Fibroblast of skin of back (primary cell): ENCODE data around the gene GRB10.

Experiments used
- DNase-seq: peaks from one replicate; pipeline ENCODE4 v3.0.0-alpha.2; 2013

Gene GRB10

DNA sequence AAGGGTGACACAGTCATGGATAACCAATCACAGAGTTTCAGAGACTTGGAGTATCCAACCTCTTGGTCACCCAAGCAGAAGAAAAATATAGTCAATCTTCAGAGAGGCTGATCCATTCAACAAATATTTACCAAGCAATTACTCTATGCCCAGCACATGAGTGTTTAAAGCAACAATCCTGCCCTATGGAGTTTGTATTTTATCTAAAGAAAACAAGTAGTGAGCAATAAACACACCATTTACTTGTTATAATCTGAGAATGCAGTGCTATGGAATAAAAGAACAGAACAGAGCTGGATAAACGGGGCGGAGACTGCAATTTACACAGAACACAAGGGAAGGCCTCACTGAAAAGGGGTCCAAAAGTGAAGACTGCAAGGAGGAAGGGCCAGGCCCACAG lies 63.8 kb downstream of the GRB10 start:
- no peak for DNase-seq

GRCh38 chr7:50718311-50718710 lies 64.4 kb downstream of the GRB10 start:
- no peak for DNase-seq

DNA sequence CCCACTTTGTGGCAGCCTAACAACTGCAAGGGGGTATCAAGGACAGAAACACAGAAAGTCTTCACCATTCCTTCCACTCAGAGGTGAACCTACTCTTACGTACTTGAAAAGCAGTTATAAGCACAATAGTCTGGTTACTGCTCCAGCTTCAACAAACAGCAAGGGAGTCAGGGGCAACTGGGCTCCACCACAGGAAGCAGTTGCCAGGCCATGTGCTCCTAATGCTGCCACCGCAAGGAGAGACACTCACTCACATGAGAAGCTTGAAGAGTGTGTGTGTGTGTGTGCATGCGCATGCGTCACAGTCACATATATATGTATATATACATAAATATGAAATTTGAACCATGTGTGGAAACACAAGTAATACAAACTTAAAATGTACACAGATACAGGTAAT lies 65.5 kb downstream of the GRB10 start:
- no peak for DNase-seq

DNA sequence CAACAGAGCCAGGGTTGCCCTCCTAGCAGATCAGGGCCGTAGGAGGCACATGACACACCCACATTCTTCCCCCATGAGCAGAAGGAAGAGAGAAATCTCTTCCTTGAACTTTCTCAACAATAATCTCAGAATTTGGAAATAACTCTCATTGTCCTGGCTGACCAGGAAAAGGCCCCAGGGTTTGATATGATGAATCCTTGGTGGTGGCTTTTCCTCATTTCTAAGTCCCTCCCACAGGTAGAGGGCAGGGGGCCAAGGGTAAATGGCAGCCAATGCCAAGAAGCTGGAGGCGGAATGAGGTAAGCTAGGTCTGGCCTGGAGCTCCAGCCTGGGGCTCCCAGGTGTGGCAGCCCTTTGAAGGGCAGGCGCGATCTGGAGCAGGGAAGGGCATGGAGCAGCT lies 67.8 kb downstream of the GRB10 start:
- no peak for DNase-seq

- DNase-seq, result no peak
Measured at GRCh38 chr7:50713123-50713965, 69.4 kb downstream of the GRB10 start.

- no peak for DNase-seq
Measured at GRCh38 chr7:50712252-50713122, 70.2 kb downstream of the GRB10 start.

- peak; percentile 21 for DNase-seq
Measured at GRCh38 chr7:50711271-50712175, 71.2 kb downstream of the GRB10 start.

DNA sequence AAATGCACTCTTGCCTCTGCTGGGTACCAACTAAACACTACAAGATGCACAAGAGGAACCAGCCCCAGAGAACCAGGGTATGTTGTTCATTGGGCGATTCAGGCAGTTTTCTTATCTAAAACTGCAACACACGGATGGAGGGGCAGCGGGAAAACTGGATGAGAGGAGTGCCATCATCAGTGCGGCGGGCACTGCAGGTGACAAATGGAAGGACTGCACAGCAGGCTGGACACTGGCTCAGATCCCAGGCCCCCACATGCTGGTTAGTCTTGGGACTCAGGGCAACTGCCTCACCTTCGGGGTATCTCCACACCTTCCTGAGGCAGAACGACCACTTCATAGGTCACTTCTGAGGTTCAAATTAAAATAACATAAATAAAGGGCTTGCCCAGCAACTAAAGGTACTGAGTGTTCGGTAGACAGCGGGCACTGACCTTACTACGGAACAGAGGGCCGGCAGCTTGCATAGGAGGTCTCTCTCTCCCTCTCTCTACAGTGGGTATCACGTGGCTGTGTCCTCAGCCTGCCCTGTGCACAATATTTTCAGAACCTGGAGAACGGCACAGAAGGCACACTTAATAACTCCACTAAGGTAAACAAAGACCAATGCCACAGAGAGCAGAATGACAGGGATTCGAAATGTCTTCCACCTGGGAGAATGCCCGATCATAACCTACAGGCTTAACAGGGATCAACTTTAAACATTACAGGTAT lies 72.1 kb downstream of the GRB10 start:
- DNase-seq, result no peak

GRCh38 chr7:50709151-50709550 lies 73.5 kb downstream of the GRB10 start:
- no peak for DNase-seq

GRCh38 chr7:50707236-50708006 lies 75.3 kb downstream of the GRB10 start:
- DNase-seq, result no peak

DNA sequence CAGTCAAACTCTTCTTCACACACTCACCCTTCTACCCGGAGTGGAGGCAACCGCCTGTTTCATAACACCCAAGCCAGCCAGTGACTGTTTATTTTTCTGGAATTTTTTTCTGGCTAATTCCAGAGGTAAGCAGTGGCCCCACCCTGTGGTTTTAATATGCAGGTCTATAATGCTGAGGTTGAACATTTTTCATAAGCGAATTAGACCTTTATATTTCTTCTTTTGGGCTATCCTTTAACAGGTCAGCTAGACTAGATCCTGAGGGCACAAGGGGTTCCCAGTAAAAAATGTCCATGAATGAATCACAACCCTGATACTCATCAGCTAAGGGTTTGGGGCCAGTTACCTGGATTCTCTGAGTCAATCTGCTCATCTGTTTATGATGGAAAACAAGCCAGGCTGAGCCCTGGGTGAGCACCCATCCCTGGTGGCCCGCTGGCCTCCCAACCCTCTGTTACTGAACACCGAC lies 76.2 kb downstream of the GRB10 start:
- no peak for DNase-seq

GRCh38 chr7:50704844-50705243 lies 77.9 kb downstream of the GRB10 start:
- no peak for DNase-seq

DNA sequence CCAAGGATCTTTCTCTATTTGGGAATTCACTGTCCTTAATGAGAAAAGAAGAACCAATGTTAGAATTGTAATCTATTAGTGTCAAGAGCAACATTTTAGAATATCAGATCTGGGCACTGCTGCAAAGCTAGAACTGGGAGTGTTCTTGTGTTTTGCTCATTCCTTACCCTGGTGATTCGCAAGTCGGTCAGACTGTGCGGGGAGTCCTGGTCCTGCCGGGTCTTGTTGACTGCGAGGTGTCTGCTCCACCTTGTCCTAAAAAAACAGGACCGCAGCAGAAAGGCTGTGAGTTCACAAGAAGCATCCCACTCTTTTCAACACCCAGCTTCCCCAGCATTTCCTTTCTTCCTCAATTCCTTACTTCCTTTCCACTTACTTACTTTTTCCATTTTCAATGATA lies 79.0 kb downstream of the GRB10 start:
- no peak for DNase-seq

DNA sequence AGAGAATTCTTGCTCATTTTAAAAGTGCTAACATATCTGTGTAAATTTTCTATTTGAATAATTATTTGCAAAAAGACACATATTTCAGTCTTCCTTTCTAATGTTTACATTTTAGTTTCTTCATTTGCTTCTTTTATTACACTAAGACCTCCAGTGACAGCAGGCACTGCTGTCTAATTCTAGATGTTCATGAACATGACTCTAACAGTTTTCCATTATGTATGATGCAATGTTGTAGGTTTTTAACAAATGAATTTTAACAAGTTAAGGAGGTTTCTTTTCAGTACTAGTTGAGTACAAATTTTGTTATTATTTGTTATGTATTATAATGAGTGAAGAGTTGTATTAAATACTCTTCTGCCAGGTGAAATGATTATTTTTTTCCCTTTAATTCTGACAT lies 83.6 kb downstream of the GRB10 start:
- no peak for DNase-seq

DNA sequence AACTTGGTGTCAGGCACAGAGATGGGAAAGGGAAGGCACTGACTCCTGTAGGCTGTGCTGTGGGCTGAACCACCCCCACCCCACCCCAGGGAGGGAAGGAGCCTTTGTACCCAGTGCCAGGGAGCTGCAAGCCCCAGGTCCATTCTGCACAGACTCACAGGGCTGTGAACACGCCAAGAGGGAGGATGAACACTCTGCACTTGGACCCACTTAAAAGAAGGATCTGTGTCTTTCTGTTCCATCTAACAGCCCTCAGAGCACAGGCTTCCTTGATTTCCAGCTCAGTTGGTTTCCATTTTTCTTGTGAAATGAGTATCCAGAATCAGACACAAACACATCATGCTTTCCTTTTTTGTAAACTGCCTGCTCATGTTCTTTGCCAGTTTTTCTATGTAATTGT lies 84.9 kb downstream of the GRB10 start:
- DNase-seq, result no peak

- peak; percentile 18 for DNase-seq
Measured at GRCh38 chr7:50696810-50697582, 85.7 kb downstream of the GRB10 start.

- DNase-seq, result no peak
Measured at GRCh38 chr7:50695026-50695425, 87.7 kb downstream of the GRB10 start.

DNA sequence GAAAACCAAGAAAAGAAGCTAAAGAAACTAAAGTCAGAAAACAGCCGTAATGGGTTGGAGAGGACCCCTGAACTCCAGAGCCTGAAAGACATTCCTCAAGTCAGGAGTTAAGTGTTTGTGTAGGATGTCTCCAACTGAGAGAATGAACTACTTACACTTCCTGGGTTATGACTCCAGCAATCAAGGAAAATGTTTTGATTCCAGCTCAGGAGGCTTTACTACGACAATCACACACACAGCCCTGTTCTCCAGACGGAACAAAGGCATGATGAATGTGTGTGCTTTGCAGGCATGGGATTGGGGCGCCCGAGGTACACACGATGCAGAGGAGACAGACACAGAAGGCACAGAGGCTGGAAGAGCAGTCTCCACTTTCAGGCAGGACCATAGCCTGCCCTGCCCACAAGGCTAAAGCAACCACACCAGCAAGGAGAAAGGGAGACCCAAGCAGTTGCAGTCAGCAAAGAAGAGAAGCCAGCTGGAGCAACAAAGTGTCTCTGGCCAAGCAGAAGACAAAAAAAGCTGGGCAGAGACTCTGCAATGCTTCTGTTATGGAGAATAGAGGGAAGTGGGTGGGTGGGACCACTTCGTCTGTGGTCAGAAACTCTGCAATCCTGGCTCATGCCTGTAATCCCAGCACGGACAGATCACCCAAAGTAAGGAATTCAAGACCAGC lies 89.1 kb downstream of the GRB10 start:
- DNase-seq, result no peak

DNA sequence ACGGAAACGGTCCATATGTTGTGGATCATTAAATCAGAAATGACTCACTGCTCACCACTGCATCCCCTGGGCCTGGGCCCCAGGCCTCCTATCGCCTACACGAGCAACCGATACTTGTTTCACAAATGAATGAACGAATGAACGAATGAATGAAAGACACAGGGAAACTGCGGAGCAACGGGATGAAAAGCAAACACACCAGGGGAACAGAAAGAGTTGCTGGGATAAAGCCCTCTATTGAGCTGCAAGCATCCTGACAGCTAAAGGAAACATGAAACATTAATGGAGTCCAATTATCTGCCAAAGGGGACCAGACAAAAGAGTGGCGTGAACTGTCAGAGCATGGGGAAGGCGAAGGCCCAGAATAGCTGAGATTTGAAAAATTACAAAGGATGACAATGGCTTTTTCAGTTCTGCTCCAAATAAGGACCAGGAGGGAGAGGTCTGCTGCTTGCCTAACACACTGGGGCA lies 92.1 kb downstream of the GRB10 start:
- DNase-seq, result peak; percentile 45

DNA sequence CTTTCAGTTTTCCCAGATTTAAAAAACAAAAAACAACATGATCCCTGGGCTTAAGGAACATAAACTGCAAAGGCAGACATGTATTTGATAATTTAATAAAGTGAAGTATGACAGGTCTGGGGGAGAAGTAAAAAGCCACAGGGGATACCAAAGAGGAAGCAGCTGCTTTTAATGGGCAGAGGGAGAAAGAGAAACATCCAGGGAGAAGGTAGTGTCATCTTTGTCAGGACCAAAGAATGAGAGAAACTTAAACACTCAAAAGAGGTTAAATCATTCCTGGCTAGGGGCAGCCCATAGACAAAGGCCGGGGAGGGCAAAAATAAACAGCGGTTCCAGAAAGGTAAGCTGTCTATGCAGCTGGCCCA lies 94.5 kb downstream of the GRB10 start:
- no peak for DNase-seq
